NCI-H2171 treated with DMSO at 0.1 percent for 48 hours (cell line): Measurements from ENCODE around the gene TBC1D9B.
A peak's percentile ranks its signal among the peaks of the same experiment; 100 is the strongest.
"Not testable (repeated sequence)": the region's sequence is repeated elsewhere in the genome, so short reads cannot be mapped to it uniquely, and the experiment has no call there.

ENCODE experiments used
- DNase-seq: peaks from one replicate; lab custom pipeline; 2025; lab: John Stamatoyannopoulos, UW

Gene TBC1D9B

DNA sequence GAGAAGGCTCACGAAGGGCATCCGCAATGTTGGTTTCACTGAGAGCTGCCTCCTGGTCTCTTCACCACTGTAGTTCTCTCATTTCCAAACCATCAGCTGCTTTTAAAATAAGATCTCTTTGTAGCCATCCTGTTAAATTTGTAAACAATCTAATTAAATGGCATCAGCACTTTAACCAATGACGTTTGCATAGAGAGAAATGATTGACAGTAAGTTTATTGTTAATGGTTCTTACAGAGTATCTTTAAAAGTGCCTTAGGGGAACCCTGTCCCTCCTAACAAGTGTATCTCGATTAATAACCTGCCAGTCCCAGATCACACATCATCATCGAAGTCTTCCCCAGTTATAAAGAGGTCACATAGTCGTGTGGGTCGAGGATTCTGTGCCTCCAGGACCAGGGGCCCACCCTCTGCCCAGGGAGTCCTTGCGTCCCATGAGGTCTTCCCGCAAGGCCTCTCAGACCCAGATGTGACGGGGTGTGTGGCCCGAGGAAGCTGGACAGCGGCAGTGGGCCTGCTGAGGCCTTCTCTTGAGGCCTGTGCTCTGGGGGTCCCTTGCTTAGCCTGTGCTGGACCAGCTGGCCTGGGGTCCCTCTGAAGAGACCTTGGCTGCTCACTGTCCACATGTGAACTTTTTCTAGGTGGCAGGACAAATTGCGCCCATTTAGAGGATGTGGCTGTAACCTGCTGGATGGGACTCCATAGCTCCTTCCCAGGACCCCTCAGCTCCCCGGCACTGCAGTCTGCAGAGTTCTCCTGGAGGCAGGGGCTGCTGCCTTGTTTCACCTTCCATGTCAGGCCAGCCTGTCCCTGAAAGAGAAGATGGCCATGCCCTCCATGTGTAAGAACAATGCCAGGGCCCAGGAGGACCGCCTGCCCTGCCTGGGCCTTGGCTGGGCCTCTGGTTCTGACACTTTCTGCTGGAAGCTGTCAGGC is 70.4 kb downstream of the TBC1D9B start:
- no peak for DNase-seq

DNA sequence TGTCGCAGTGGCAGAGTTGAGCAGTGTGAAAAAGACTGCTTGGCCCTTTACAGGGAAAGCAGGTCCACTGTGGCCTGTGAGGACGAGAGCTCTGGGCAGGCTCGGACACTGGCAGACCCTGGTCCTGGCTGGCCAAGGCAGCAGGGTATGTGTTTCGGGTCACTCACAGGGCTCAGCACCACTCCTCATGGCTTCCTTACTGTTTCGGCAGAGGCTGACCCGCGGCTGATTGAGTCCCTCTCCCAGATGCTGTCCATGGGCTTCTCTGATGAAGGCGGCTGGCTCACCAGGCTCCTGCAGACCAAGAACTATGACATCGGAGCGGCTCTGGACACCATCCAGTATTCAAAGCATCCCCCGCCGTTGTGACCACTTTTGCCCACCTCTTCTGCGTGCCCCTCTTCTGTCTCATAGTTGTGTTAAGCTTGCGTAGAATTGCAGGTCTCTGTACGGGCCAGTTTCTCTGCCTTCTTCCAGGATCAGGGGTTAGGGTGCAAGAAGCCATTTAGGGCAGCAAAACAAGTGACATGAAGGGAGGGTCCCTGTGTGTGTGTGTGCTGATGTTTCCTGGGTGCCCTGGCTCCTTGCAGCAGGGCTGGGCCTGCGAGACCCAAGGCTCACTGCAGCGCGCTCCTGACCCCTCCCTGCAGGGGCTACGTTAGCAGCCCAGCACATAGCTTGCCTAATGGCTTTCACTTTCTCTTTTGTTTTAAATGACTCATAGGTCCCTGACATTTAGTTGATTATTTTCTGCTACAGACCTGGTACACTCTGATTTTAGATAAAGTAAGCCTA is 71.3 kb downstream of the TBC1D9B start:
- DNase-seq: no peak

DNA sequence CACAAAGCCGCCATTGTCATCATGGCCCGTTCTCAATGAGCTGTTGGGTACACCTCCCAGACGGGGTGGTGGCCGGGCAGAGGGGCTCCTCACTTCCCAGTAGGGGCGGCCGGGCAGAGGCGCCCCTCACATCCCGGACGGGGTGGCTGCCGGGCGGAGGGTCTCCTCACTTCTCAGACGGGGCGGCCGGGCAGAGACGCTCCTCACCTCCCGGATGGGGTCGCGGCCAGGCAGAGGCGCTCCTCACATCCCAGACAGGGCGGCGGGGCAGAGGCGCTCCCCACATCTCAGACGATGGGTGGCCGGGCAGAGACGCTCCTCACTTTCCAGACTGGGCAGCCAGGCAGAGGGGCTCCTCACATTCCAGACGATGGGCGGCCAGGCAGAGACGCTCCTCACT is 72.8 kb downstream of the TBC1D9B start:
- not testable (repeated sequence) for DNase-seq

DNA sequence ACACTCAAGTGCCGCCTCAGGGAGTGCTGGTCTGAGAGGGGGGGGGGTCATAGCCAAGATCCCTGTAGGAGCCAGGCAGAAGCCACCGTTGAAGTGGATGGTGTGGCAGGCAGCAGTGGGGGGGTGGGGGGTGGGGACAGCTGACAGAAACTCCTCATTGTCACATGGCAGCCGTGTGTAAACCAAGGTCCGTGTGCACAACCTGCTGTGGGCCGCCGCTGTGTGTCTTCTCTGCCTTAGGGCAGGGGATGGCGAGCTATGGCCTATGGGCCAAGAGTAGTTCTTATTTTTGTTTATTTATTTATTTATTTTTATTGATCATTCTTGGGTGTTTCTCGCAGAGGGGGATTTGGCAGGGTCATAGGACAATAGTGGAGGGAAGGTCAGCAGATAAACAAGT is 73.6 kb downstream of the TBC1D9B start:
- no peak for DNase-seq

DNA sequence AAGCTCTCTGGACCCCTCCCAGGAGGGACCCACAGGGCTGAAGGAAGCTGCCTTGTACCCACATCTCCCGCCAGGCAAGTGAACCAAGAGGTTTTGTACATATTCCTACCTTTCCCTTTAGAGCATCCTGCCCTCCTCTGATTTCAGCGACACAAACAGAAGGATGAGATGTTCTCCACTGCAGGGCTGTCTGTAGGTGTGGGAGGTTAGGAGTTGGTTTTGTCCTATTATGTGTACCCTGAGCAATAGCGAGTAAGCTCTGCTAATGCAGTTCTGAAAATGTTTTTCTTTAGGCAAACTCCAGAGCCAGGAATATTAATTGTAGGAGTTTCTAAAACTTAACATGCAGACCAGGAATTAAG is 74.0 kb downstream of the TBC1D9B start:
- DNase-seq: no peak

DNA sequence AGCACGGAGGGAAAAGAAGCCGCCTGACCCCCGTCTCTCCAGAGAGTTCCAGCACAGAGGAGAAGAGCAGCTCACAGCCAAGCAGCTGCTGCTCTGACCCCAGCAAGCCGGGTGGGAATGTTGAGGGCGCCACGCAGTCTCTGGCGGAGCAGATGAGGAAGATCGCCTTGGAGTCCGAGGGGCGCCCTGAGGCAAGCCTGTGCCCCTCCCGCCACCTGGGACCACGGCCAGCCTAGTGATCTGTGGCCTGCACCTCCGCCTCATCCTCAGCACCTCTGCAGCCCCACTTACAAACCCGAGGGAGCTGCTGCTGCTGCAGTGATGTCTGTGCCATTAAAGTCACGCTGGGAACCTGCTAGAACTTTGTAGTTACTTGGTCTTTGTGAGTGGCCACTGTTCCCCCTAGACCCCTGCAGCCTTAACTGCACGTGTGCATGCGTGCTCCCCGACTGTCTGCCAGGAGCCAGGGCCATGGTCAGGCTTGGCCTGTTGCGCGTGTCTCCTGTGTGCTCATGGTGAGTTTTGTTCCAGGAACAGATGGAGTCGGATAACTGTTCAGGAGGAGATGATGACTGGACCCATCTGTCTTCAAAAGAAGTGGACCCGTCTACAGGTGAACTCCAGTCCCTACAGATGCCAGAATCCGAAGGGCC is 74.5 kb downstream of the TBC1D9B start:
- no peak for DNase-seq

DNA sequence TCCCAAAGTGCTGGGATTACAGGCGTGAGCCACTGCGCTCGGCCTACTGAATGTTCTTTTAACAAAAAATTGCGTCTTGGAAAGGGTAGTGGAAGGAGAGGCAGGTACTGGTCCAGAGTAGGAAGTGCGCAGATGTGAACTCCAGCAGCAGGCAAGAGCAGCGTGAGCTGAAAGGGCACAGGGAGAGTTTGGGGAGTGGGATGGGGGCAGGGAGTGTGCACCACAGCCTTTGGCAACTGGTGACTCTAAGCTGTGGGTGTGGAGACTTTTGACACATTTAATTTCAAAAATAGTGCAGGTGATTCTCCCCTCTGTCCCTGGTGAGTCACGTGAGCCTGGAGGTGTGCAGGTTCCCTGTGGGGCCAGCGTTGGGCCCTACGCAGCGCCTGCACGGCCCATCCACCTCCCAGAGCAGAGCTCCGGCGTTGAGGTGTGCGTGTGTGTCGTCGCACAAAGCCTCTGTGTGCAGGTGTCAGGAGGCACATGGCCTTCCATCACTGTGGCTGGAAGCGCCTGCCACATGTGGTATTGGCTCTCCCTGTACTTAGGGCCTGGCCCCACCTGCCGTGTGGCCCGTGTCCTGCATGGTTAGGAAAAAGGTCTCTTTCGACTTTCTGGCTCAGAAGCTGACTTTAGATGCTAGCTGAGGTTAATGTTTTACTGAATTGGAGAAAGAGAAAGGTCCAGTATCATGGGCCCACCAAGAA is 75.5 kb downstream of the TBC1D9B start:
- no peak for DNase-seq

DNA sequence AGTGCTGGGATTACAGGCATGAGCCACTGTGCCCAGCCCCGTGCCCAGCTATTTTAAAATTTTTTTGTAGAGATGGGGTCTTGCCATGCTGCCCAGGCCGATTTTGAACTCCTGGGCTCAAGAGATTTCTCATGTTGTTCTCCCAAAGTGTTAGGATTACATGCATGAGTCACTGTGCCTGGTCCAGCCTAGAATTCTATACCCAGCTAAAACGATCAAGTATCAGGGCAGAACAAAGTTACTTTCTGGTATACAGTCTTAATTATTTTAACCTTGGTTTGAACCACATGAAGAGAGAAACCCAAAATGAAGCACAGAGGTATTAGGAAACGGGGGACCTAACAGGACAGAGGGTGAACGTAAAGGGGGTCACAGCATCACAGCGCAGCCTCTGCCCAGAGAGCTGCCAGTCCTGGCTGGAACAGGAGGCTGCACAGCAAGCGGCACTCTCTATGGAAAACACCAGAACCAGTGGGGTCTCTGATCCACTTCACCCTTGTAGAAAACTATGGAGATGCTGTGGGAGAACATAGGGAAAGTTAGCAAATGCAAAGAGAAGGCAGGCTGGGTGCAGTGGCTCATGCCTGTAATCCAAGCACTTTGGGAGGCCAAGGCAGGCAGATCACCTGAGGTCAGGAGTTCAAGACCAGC is 76.8 kb downstream of the TBC1D9B start:
- DNase-seq: no peak

DNA sequence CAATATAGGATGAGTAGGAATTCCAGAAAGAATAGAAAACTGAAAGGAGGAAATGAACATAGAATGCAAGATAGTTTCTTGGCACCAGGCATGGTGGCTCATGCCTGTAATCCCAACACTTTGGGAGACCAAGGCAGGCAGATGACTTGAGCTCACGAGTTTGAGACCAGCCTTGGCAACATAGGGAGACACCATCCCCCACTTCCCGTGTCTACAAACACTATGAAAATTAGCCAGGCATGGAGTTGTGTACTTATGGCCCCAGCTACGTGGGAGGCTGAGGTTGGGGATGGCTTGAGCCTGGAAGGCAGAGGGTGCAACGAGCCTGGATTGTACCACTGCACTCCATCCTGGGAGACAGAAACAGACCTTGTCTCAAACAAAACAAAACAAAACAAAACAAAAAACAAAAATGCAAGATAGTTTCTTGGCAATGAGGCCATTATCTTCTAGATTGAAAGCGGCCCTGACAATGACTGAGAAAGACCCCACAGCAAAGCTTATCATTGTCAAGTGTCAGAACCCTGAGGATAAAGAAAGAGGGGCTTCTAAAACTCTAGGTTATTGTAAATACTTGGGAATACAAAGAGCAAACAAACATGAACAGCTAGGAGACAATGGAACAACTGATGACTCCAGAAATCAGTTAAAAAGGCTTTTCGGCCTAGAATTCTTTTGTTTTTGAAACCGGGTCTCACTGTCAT is 77.8 kb downstream of the TBC1D9B start:
- DNase-seq: no peak

DNA sequence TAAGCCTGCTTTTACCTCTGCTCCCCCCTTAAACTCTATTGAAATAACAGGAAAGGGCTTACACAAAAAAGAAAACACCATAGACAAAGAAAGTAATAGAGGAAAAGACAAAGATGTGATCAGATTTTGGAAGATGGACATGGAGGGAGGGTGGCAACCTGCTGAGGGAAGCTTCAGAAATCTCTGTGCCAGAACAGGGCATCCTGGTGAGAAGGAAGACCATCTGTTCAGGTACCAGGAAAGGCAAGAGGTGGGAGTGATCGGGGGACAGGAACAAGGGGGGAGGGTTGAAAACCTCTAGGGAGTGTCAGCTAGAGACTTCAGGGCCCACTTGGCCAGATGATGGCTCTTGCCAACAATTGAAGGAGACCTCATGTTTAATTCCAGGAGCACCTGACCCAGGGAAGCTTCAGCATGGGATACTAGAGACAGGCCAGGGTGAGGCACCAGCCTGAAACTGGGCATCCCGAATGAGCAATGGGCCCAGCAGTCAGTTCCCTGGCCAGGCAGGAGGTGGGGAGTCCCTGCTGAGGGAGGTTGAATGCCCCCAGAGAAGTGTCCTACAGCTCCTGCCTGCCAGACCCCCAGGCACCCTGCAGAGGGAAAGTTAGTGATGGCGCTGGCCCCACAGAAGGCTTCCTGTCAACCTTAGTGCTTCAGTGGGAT is 78.8 kb downstream of the TBC1D9B start:
- peak; percentile 27 for DNase-seq

DNA sequence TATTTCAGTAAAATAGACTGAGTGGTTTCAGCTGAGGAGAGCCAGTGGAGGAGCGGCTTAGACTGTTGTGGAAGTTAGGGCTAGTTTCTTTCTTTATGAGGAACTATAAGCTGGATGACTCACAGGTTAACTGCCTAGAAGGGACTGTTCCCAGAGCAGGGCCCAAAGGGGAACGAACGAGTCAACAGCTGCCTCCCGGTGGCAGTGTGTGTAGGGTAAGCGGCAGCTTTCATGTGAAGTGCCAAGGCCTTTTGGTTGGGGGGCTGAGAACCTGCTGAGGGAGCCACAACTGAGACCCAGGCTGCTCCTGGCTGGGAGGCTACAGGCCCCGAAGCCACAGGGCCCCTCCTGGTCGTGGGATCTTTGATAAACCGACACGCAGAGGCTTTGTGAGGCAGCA is 80.0 kb downstream of the TBC1D9B start:
- DNase-seq: no peak

DNA sequence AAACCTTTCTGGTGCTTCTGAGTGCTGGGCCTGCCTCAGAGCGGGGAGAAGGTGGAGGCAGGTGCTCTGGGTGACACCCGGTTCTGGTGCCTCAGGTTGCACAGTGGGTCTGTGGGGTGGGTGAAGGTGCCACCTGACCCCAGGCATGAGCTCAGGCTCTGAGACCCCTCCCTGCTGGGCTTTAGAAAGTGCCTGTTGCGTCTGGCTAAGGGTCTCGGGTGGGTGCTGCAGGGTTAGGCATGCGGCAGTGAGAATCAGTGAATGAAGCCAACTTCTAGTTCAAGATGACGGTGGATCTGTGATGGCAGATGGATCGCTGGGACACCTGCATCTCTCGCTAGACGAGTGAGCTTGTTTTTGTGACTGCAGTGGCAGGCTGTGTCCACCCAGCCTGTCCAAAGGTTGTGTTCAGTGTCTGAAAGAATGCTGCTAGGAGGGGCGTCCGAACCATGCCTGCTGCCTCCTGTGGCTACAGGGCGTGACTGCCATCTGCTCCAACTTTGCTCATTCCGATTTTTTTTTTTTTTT is 82.0 kb downstream of the TBC1D9B start:
- DNase-seq: peak; percentile 7

DNA sequence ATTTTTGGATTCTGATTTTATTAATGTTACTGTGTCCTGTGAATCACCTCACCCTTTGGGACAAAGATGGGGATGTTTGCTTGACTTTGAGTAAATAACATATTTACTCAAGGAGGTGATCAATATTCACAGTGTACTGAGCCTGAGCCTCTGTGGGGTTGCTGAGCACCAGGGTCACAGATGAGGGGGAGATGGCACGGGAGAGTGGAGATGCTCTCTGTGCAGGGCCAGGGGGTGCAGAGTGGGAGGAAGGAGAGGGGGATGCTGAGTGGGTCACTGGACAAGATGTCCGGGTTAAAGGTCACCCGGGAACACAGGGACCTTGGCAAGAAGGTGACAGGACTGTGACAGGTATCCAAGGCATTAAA is 83.0 kb downstream of the TBC1D9B start:
- no peak for DNase-seq

DNA sequence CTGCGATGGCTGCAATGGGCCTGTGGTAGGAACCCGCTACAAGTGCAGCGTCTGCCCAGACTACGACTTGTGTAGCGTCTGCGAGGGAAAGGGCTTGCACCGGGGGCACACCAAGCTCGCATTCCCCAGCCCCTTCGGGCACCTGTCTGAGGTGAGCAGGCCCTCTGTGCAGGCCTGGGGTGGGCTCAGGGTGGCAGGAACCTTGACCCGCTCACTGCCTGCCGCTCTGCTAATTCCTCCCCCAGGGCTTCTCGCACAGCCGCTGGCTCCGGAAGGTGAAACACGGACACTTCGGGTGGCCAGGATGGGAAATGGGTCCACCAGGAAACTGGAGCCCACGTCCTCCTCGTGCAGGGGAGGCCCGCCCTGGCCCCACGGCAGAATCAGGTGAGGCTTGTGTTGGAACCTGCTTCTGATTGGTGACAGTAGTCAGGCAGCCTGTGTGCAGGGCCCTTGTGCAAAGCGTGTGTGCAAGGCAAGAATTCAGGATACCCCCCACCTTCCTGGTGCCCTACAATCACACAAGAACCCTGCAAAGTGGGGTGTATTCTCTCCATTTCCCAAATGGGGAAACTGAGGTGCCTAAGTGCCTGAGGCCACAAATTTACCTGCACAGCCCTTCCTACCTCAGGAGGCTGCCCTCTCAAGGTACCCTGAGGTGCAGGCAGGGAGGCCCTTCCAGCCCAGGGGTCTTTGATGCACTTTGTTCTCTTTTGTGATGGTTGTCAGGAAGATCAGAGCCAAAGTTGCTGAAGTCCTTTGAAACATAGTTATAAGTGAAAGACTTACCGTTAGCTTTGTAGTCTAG is 83.6 kb downstream of the TBC1D9B start:
- no peak for DNase-seq

DNA sequence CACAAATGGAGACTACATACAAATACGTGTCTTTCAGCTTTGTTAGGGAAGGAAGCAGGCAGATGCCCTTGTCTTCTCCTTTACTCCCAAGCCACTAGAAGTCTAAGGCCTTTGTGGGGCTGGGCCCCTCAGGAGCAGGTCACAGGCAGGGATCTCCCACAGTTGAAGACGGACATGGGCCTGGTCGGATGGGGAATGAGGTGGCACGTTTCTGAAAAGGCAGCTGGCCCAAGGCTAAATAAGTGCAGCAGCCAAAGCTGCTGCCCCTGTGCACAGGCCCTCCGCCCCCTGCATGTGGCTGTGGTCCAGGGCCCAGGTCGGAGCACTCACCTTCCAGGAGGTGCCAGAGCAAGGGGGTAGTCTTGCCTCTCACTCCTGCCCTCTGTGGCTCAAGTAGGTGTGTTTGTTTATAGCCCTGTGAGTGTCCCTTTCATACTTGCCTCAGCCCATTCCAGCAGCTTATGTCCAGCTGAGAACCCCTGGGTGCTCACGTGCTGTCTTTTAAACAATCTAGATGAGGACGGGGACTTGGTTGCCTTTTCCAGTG is 85.2 kb downstream of the TBC1D9B start:
- no peak for DNase-seq

DNA sequence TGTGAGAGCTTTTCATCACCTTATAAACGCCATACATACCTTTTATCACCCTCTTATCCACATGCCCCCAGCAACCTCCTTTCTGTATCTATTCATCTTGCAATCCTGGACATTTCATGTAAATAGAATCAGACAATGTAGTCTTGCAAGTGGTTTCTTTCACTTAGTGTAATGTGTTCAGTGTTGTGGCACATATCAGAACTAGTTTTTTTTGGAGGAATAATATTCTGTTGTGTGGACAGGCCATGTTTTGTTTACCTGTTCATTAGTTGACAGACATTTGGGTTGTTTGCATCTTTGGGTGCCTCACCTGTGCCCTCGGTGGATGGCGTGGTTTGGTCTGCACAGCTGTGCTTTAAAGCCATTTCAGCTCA is 85.7 kb downstream of the TBC1D9B start:
- no peak for DNase-seq

DNA sequence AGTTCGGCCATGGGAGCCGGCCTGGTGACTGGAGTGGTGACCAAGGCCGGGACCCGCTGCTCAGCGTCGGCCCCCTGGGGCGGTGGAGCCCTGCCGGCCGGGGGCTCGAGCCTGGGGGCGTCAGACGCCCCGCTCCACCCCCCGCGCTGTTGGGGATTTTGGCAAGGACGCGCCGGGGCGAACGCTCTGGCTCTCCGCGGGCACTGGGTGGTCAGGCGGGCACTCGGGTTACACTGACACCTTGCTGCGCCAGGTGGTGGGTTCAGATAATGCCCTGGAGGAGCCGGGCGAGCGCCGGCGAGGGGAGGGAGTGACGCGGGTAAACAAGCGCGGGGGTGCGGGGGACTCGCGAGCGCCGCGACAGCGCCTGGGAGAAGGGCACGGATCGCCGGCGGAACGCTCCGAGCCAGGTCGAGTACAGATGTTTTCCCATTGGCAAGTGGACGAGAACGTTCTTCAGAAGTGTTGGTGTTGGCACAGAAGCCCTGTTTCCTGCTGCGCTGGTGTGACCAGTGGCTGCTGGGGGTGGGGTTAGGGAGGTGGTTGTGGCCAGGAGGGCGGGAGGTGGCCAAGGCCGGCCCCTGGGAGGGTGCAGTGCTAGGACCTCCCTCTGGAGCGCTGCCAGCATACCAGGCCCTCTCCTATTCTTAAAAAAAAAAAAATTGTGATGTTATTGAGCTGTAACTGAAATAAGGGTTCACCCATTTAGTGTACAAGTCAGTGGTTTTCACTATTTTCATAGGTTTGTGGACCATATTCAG is 86.2 kb downstream of the TBC1D9B start:
- peak; percentile 34 for DNase-seq
